HG02623 (cell line): ENCODE data around the gene SLC22A31.
"Not testable (repeated sequence)": the region's sequence is repeated elsewhere in the genome, so short reads cannot be mapped to it uniquely, and the experiment has no call there.

Experiments used
- ATAC-seq: cut with Tn5 transposase; IDR thresholded peaks from one replicate; pipeline ENCODE4 v1.9.1; 2021; ENCODE audit warnings: moderate library complexity; ENCODE audit not compliant: unreplicated experiment

SLC22A31 gene

GRCh38 chr16:89193576-89194293, 6.6 kb downstream of the SLC22A31 start:
- no peak for ATAC-seq

DNA sequence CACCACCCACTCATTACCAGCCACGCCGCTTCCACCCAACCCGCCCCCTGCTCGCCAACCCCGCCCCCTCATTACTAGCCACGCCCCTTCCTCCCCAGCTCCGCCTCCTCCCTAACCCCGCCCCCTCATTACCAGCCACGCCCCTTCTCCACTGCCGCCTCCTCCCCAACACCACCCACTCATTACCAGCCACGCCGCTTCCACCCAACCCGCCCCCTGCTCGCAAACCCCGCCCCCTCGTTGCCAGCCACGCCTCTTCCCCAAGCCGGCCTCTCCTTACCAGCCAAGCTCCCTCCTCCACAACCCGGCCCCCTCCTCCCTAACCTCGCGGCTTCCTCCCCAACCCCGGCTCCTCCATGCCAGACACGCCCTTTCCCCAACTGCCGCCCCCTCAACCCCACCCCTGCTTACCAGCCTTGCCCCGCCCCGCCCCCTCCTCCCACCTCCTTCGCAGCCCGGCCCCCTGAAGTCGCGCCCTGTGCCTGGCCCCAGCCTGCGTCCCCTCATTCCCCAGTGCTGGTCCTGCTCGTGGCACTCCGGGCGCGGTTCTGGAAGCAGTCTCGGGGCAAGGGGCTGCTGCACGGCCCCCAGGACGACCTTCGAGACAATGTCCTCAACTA, 7.3 kb downstream of the SLC22A31 start:
- ATAC-seq: no peak

DNA sequence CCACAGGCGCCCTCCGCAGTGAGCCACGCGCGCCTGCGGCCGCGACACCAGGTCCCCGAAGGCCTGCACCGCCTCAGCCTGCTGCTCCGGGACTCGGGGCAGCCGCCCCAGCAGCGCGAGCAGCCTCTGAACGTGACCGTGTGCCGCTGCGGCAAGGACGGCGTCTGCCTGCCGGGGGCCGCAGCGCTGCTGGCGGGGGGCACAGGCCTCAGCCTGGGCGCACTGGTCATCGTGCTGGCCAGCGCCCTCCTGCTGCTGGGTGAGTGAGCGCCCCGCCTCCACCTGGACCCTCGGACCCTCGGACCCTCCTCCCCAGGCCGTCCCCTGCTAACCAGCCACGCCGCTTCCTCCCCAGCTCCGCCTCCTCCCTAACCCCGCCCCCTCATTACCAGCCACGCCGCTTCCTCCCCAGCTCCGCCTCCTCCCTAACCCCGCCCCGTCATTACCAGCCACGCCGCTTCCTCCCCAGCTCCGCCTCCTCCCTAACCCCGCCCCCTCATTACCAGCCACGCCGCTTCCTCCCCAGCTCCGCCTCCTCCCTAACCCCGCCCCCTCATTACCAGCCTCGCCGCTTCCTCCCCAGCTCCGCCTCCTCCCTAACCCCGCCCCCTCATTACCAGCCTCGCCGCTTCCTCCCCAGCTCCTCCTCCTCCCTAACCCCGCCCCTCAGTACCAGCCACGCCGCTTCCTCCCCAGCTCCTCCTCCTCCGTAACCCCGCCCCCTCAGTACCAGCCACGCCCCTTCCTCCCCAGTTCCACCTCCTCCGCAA, 8.0 kb downstream of the SLC22A31 start:
- ATAC-seq: not testable (repeated sequence)

GRCh38 chr16:89191901-89192185, 8.5 kb downstream of the SLC22A31 start:
- ATAC-seq: no peak

- no peak for ATAC-seq
These were observed 9.1 kb downstream of the SLC22A31 start for GRCh38 chr16:89191033-89191900.

DNA sequence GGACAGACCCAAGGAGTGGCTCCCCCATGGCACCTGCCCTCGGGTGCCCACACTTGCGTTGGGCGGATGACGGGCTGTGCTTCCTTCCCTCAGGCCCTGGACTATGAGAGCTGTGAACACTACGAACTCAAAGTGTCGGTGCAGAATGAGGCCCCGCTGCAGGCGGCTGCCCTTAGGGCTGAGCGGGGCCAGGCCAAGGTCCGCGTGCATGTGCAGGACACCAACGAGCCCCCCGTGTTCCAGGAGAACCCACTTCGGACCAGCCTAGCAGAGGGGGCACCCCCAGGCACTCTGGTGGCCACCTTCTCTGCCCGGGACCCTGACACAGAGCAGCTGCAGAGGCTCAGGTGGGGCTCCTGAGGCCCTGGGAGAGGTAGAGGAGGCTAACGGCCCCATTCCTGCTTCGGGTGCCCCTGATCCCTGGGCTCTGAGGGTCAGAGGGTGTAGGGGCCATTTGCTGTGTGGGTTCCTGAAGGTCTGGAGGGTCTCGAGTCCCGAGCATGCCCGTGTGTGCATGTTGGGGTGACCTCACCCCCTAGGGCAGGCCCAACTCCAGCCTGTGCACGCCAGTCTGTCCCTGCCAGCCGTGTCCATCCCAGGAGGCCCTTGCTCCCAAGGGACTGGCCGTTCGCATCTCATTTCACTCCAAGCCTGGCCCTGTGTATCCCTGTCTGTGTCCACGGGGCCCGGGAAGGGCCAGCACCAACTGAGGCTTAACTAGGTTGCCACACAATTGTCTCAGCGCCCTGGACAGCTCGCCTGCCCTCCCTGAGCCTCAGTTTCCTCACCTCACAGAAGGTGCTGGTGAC, 10.0 kb downstream of the SLC22A31 start:
- no peak for ATAC-seq

DNA sequence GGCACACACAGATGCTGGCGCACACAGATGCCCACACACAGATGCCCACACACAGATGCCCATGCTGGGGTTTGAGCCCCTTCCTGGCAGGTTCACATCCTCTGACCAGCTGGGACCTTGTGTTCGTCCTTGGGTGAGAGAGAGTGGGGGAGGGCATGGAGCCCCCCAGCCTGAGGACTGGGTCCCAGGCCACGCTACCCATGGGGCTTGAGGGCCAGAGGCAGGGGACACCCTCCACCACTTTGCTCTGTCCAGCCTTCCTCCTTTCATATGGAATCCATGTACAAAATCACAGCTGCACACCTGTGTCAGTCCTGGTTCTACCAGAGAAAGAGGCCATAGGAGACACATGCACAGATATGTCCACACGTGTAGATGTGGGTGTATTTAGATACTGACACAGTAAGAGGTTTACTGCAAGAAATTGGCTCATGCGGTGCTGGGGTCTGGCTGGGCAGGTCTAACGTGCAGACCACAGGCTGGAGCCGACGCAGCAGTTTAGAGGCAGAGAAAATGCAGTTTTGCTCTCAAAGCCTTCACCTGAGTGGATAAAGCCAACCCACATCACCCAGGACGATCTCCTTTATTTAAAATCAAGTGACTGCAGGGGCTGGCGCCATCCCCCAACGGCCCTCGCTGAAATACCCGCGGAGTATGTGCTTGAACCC, 10.8 kb downstream of the SLC22A31 start:
- no peak for ATAC-seq

DNA sequence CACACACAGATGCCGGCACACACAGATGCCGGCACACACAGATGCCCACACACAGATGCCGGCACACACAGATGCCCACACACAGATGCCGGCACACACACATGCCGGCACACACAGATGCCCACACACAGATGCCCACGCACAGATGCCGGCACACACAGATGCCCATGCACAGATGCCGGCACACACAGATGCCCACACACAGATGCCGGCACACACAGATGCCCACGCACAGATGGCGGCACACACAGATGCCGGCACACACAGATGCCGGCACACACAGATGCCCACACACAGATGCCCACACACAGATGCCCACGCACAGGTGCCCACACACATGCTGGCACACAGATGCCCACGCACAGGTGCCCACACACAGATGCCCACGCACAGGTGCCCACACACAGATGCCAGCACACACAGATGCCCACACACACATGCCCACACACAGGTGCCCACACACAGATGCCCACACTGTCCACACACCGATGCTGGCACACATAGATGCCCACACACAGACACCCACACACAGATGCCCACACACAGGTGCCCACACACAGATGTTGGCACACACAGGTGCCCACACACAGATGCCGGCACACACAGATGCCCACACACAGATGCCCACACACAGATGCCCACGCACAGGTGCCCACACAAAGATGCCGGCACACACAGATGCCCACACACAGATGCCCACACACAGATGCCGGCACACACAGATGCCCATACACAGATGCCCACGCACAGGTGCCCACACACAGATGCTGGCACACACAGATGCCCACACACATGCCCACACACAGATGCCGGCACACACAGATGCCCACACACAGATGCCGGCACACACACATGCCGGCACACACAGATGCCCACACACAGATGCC, 11.6 kb downstream of the SLC22A31 start:
- not testable (repeated sequence) for ATAC-seq

- no peak for ATAC-seq
These were observed 12.5 kb downstream of the SLC22A31 start for GRCh38 chr16:89187770-89188392.

GRCh38 chr16:89187032-89187769, 13.1 kb downstream of the SLC22A31 start:
- no peak for ATAC-seq

- not testable (repeated sequence) for ATAC-seq
These were observed 13.7 kb downstream of the SLC22A31 start for GRCh38 chr16:89186593-89187031.

- ATAC-seq: not testable (repeated sequence)
These were observed 14.3 kb downstream of the SLC22A31 start for GRCh38 chr16:89185887-89186592.

DNA sequence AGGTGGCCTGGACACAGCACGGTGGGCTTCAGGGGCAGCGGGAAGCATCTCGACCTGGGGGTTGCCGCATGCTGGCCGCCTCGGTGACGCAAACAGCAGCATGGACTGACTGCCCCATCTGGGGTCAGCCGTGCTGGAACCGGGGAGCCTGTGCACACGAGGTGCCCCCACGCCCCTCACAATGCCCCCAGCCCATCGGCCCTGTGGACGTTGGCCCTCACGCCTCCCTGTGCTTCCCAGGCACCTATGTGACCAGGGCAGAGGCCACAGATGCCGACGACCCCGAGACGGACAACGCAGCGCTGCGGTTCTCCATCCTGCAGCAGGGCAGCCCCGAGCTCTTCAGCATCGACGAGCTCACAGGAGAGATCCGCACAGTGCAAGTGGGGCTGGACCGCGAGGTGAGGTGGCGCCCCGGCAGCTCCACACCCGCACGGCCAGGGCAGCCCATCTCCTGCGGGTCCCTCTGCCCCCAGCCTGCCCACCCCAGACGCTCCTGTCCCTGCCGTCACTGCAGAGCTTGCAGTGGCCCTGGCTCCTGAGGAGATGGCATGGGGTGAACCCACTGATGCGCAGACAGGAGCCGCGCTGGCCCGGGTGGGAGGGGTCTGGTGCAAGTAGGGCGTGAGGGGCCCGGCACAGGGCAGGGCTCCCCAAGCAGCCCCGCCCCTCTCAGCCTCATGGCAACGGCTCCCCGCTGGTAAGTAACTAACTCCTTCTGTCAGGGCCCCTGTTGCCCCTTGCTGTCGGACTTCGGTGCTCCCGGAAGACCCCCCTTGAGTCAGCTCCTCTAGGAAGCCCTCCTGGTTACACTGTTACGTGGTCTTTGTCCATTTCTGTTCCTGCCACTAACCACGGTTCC, 15.2 kb downstream of the SLC22A31 start:
- ATAC-seq: no peak

GRCh38 chr16:89184677-89184932, 15.7 kb downstream of the SLC22A31 start:
- no peak for ATAC-seq

DNA sequence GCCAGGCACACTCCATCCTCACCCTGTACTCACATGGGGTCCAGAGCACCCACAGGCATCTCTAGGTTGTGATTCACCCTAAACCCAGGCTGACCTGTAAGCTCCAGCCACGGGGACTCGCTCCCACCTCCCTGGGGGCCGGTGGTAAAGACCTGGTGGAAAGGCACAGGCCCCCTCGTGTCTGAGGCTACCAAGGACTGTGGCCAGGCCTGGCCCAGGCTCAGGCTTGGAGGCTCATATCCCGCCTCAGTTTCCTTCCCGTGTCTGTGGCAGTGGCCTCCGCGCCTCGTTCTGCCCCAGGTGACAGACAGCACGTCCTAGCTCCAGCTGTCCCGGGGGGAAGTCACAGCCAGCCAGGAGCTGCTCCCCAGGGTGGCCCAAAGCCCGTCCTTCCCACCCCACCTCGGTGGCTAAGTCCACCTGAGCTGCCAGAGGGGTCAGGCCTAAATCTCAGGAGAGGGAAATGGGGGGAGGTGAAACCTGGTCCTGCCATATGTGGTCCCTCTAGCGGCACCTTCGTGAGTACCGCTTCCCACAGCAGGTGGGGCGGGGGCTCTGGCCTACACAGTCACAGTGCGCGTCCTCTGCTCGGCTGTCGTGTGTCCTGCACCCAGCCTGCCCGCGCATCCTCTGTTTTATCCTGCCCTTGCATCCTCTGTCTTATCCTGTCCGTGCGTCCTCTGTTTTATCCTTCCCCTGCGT, 16.2 kb downstream of the SLC22A31 start:
- no peak for ATAC-seq

- ATAC-seq: no peak
These were observed 16.9 kb downstream of the SLC22A31 start for GRCh38 chr16:89183463-89183862.
